Adrenal gland (tissue), 5 donors: Measurements from ENCODE around the gene ISL2.

Source experiments
- POLR2A ChIP-seq, 2 donors: fragments of 450-650 bp; IDR thresholded peaks; one replicate each; pipeline ENCODE4 v1.6.1; 2017; ENCODE audit warnings: antibody characterized with exemption in 2 of 2, mild to moderate bottlenecking in 2 of 2, moderate library complexity in 1 of 2
- TF ChIP-seq, protein P1 (sequence below), 6 experiments: fragments of 450-650 bp in 4 of 6; fragments of 200-600 bp in 2 of 6; sonication (generic) in 1 of 6; IDR thresholded peaks; 1 replicate in 5 of 6; 2 replicates in 1 of 6; pipeline versions ENCODE4 v1.5.1 to v1.8.0; 2016 to 2021; ENCODE audit warnings: antibody characterized with exemption in 6 of 6, mild to moderate bottlenecking in 2 of 6, moderate library complexity in 1 of 6
- donor health status: DM: no; HTN: no; CAD: no.

DNA sequence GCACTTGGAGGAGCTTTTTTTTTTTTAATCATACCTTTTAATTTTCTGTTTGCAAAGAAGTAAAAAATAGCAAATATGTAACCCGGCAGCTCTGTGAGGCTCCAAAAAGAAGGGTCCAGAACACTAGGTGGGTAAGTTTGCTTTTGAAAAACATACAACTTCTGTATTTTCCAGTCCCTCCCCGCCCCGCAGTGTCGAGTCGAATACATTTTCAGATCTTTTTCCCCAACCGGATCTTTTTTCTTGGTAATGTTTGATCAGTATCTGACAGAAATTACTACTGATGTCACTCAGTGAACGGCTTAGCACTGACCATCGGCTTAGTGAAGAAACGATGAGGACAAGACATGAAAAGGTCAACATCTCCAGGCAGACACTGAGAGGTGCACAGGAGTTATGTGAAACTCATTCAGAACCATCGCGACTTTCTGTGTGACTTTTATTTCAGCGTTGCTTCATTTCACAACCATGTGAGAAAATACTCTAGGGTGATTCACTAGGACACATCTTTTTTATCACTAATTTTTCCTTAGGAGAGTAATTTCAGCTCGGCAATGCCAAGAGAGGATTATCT, 11.0 kb downstream of the ISL2 start:
- no peak for TF ChIP-seq POLR2A (IDR thresholded peaks at IDR 0.05)
- TF ChIP-seq, protein P1, sequence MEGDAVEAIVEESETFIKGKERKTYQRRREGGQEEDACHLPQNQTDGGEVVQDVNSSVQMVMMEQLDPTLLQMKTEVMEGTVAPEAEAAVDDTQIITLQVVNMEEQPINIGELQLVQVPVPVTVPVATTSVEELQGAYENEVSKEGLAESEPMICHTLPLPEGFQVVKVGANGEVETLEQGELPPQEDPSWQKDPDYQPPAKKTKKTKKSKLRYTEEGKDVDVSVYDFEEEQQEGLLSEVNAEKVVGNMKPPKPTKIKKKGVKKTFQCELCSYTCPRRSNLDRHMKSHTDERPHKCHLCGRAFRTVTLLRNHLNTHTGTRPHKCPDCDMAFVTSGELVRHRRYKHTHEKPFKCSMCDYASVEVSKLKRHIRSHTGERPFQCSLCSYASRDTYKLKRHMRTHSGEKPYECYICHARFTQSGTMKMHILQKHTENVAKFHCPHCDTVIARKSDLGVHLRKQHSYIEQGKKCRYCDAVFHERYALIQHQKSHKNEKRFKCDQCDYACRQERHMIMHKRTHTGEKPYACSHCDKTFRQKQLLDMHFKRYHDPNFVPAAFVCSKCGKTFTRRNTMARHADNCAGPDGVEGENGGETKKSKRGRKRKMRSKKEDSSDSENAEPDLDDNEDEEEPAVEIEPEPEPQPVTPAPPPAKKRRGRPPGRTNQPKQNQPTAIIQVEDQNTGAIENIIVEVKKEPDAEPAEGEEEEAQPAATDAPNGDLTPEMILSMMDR (IDR thresholded peaks at IDR 0.05): no peak
